ENCODE results near the gene STPG2.

Gene STPG2

DNA sequence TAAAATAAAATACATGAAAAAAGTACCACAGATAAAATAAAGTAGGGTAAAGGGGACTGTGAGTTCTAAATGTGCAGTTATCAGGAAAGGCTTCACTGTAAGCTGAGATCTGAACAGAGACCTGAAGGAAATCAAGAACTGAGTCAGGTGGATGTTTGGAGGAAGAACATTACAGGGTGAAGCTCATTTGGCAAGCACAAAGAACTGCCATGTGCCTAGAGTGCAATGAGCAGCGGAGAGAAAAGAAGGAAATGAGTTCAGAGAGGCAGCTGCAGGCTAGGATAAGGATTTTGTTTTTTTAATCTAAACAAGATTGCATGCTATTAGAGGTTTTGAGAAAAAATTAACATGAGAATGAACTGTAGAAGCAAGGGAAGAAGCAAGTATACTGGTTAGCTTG lies 373.1 kb downstream of the STPG2 start:
- Histone ChIP-seq H3K9ac (ENCODE audit: low read length) (no peak overlapping the region), H3K4me1 (ENCODE audit: low read length) (peaks cover 7% of the 10 kb centered on the region), H2AFZ (ENCODE audit: low read depth, low read length) (no peak overlapping the region), H3K36me3 (replicated peaks; ENCODE audit: low read depth, low read length) (no peaks in the 10 kb centered on the region), H3K79me2 (ENCODE audit: low read length) (no peaks in the 10 kb centered on the region), H3K9me3 (ENCODE audit: insufficient read depth, low read length) (no peaks in the 10 kb centered on the region), H3K4me3 (ENCODE audit: low read length) (no peak overlapping the region), H3K4me2 (ENCODE audit: low read length) (no peak overlapping the region), H3K27ac (ENCODE audit: low read length) (no peak overlapping the region), H4K20me1 (ENCODE audit: insufficient read depth, low read length) (no peaks in the 10 kb centered on the region), H3K27me3 (ENCODE audit: low read depth, low read length) (no peaks in the 10 kb centered on the region)
- TF ChIP-seq EZH2phosphoT487 (IDR thresholded peaks at IDR 0.05; ENCODE audit: low read depth), result no peak
- TF ChIP-seq, protein P1, sequence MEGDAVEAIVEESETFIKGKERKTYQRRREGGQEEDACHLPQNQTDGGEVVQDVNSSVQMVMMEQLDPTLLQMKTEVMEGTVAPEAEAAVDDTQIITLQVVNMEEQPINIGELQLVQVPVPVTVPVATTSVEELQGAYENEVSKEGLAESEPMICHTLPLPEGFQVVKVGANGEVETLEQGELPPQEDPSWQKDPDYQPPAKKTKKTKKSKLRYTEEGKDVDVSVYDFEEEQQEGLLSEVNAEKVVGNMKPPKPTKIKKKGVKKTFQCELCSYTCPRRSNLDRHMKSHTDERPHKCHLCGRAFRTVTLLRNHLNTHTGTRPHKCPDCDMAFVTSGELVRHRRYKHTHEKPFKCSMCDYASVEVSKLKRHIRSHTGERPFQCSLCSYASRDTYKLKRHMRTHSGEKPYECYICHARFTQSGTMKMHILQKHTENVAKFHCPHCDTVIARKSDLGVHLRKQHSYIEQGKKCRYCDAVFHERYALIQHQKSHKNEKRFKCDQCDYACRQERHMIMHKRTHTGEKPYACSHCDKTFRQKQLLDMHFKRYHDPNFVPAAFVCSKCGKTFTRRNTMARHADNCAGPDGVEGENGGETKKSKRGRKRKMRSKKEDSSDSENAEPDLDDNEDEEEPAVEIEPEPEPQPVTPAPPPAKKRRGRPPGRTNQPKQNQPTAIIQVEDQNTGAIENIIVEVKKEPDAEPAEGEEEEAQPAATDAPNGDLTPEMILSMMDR (IDR thresholded peaks at IDR 0.05; ENCODE audit: low read depth, low read length), result no peak

DNA sequence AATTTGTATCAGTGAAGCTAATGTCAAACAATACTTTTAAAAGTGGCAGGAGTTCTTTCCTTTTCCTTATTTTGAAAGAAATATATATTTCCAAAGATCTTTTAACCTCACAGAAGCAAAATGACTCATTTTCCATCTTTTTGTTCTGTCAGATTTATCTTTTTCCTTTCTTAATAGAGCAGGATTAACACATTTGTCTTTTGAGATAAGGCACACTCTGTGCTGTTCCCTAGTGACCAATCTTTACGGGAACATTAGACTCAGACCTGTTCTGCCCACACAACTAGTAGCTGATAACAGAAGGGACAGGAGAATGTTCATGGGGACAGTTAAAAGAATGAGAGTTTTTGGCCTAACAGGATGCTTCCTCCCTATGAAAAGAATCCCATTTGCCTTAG lies 381.2 kb downstream of the STPG2 start:
- no peaks in the 10 kb centered on the region for H3K27me3 ChIP-seq (ENCODE audit: low read depth, low read length)
- no peak overlapping the region for H3K4me2 ChIP-seq (ENCODE audit: low read length)
- H3K4me1 ChIP-seq (ENCODE audit: low read length), result peaks cover 15% of the 10 kb centered on the region
- TF ChIP-seq, protein P1 (IDR thresholded peaks at IDR 0.05; ENCODE audit: low read depth, low read length), result no peak
- no peak for TF ChIP-seq EZH2phosphoT487 (IDR thresholded peaks at IDR 0.05; ENCODE audit: low read depth)
- no peak overlapping the region for H3K27ac ChIP-seq (ENCODE audit: low read length)
- H3K79me2 ChIP-seq (ENCODE audit: low read length), result no peaks in the 10 kb centered on the region
- H2AFZ ChIP-seq (ENCODE audit: low read depth, low read length), result no peak overlapping the region
- H4K20me1 ChIP-seq (ENCODE audit: insufficient read depth, low read length), result no peaks in the 10 kb centered on the region
- H3K4me3 ChIP-seq (ENCODE audit: low read length), result no peak overlapping the region
- H3K36me3 ChIP-seq (replicated peaks; ENCODE audit: low read depth, low read length), result no peaks in the 10 kb centered on the region
- H3K9ac ChIP-seq (ENCODE audit: low read length), result no peak overlapping the region
- no peaks in the 10 kb centered on the region for H3K9me3 ChIP-seq (ENCODE audit: insufficient read depth, low read length)

DNA sequence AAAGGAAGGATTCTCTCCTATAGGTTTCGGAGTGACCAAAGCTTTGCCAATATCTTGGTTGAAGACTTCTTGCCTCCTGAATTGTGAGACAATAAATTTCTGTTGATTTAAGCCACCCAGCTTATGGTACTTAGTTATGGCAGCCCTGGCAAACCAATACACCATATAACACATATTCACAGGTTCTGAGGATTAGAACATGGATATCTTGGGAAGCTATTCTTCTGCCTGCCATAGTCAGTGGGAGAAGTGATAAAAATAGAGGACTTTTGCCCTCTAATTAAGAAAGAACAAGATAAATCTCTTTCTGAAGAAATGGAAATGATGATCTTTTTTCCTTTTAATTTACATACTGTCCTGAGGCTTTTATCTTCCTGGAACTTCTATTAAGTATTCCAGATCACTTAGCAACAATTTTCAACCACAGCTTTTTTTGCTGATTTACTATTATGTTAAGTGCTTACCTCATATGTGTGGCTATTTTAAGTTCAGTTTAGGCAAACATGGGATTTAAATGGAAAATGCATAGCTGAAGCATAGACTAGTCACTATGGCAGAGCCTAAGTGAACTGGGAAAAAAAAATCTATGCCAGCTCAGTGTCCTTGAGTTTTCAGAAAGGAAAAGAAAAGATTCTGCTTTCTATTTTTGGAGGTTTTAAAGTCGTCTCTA lies 381.7 kb downstream of the STPG2 start:
- Histone ChIP-seq H3K27me3 (ENCODE audit: low read depth, low read length) (no peaks in the 10 kb centered on the region), H3K9me3 (ENCODE audit: insufficient read depth, low read length) (no peaks in the 10 kb centered on the region), H3K9ac (ENCODE audit: low read length) (no peak overlapping the region), H3K4me2 (ENCODE audit: low read length) (no peak overlapping the region), H3K4me1 (ENCODE audit: low read length) (peaks cover 11% of the 10 kb centered on the region), H3K27ac (ENCODE audit: low read length) (no peak overlapping the region), H3K4me3 (ENCODE audit: low read length) (no peak overlapping the region), H2AFZ (ENCODE audit: low read depth, low read length) (no peak overlapping the region), H4K20me1 (ENCODE audit: insufficient read depth, low read length) (no peaks in the 10 kb centered on the region), H3K36me3 (replicated peaks; ENCODE audit: low read depth, low read length) (no peaks in the 10 kb centered on the region), H3K79me2 (ENCODE audit: low read length) (no peaks in the 10 kb centered on the region)
- TF ChIP-seq EZH2phosphoT487 (IDR thresholded peaks at IDR 0.05; ENCODE audit: low read depth), result no peak
- TF ChIP-seq, protein P1 (IDR thresholded peaks at IDR 0.05; ENCODE audit: low read depth, low read length), result no peak

DNA sequence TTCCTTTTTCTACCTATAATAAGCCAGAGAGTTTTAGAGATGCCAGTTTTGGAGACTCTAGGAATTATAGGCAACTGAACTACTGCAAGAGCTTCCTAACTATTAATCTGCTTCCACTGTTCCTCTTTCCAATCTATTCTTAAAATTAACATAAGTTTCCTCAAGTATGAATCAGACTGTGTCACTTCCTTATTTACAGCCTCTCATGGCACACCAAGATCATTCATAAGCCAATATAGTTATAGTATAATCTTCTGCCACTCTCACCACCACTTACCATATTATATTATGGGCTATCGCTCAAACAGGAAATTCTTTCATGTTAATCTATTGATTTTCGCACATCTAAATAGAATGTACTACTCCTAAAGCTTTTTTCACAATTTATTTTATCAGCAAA lies 383.5 kb downstream of the STPG2 start:
- Histone ChIP-seq H3K27me3 (ENCODE audit: low read depth, low read length) (no peaks in the 10 kb centered on the region), H3K4me1 (ENCODE audit: low read length) (peaks cover 11% of the 10 kb centered on the region), H3K79me2 (ENCODE audit: low read length) (no peaks in the 10 kb centered on the region), H3K9ac (ENCODE audit: low read length) (no peak overlapping the region), H2AFZ (ENCODE audit: low read depth, low read length) (no peak overlapping the region), H3K4me3 (ENCODE audit: low read length) (no peak overlapping the region), H3K4me2 (ENCODE audit: low read length) (no peak overlapping the region), H3K27ac (ENCODE audit: low read length) (no peak overlapping the region), H4K20me1 (ENCODE audit: insufficient read depth, low read length) (no peaks in the 10 kb centered on the region), H3K36me3 (replicated peaks; ENCODE audit: low read depth, low read length) (no peaks in the 10 kb centered on the region), H3K9me3 (ENCODE audit: insufficient read depth, low read length) (no peaks in the 10 kb centered on the region)
- TF ChIP-seq, protein P1 (IDR thresholded peaks at IDR 0.05; ENCODE audit: low read depth, low read length), result no peak

All from OCI-LY3 (cell line).